Neural cell (in vitro differentiated cells): ENCODE data around the gene PPP1R27.

Source experiments
- EP300 ChIP-seq: fragments of 450-650 bp; conservative IDR thresholded peaks from 2 replicates; pipeline ENCODE4 v1.6.1; 2014; ENCODE audit warnings: antibody characterized with exemption, mild to moderate bottlenecking, moderate library complexity; ENCODE audit not compliant: poor library complexity, severe bottlenecking
- EZH2 ChIP-seq: fragments of 200-600, 300-800 bp; shearing (Covaris generic), sonication (generic); IDR thresholded peaks from 2 replicates; pipeline ENCODE4 v1.6.1; 2014; ENCODE audit warnings: antibody characterized with exemption, low read length, borderline replicate concordance, mild to moderate bottlenecking; ENCODE audit not compliant: insufficient read depth, poor library complexity, severe bottlenecking
- MXI1 ChIP-seq: fragments of 450-650 bp; conservative IDR thresholded peaks from 2 replicates; pipeline ENCODE4 v1.6.1; 2014; ENCODE audit warnings: antibody characterized with exemption, mild to moderate bottlenecking; ENCODE audit not compliant: poor library complexity, severe bottlenecking
- TF ChIP-seq, protein P1 (sequence below): fragments of 450-650 bp; IDR thresholded peaks from 2 replicates; pipeline ENCODE4 v1.5.1; 2014; ENCODE audit warnings: antibody characterized with exemption, mild to moderate bottlenecking, moderate library complexity; ENCODE audit not compliant: poor library complexity, severe bottlenecking

DNA sequence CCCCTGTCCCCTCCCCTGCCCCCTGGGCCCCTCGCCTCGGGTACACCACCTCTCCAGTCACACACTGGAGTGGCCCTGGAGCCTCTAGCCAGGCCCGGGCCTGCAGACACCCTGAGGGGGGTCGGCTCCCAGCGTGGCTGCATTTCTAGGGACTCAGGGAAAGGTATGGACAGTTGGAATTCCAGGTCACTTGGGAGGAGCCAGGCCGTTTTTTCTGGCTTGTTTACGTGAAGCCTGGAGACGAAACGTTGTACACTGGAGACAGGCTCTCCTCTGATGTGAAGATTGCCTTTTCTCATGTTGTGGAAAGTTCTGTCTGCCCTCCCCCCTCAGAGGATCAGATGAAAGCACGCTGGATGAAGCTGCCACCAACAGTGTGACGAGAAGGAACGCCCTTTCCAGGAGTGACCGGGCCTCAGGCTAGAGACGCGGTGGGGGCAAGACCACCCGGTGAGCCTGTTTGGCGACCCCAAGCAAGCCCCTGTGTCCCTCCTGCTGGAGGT is 4.0 kb upstream of the PPP1R27 start:
- TF ChIP-seq, protein P1, sequence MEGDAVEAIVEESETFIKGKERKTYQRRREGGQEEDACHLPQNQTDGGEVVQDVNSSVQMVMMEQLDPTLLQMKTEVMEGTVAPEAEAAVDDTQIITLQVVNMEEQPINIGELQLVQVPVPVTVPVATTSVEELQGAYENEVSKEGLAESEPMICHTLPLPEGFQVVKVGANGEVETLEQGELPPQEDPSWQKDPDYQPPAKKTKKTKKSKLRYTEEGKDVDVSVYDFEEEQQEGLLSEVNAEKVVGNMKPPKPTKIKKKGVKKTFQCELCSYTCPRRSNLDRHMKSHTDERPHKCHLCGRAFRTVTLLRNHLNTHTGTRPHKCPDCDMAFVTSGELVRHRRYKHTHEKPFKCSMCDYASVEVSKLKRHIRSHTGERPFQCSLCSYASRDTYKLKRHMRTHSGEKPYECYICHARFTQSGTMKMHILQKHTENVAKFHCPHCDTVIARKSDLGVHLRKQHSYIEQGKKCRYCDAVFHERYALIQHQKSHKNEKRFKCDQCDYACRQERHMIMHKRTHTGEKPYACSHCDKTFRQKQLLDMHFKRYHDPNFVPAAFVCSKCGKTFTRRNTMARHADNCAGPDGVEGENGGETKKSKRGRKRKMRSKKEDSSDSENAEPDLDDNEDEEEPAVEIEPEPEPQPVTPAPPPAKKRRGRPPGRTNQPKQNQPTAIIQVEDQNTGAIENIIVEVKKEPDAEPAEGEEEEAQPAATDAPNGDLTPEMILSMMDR = no peak
- no peak for TF ChIP-seq MXI1
- no peak for TF ChIP-seq EP300
- no peak for TF ChIP-seq EZH2
